Neuronal stem cell (in vitro differentiated cells): ENCODE measurements around the gene KATNB1.

Experiments
- DNase-seq: peaks from one replicate; pipeline ENCODE4 v3.0.0-alpha.2; 2013; ENCODE audit warnings: low spot score
- H2AFZ ChIP-seq: one replicate; pipeline ENCODE4 v1.6.1; 2013; ENCODE audit warnings: mild to moderate bottlenecking, low read length, inconsistent platforms
- H2AK5ac ChIP-seq: 2 replicates; pipeline ENCODE4 v1.6.1; 2013; ENCODE audit warnings: low read depth, mild to moderate bottlenecking, inconsistent platforms, low read length, moderate library complexity, mixed read lengths
- H2BK120ac ChIP-seq: 2 replicates; pipeline ENCODE4 v1.6.1; 2013; ENCODE audit warnings: low read depth, mild to moderate bottlenecking, inconsistent platforms, low read length, moderate library complexity, mixed read lengths
- H2BK12ac ChIP-seq: one replicate; pipeline ENCODE4 v1.6.1; 2013; ENCODE audit warnings: low read length, inconsistent platforms
- H2BK15ac ChIP-seq: 2 replicates; pipeline ENCODE4 v1.6.1; 2013; ENCODE audit warnings: mild to moderate bottlenecking, low read length, inconsistent platforms, mixed read lengths
- H2BK5ac ChIP-seq: one replicate; pipeline ENCODE4 v1.6.1; 2013; ENCODE audit warnings: inconsistent platforms, mild to moderate bottlenecking, low read length, moderate library complexity
- H3K14ac ChIP-seq: one replicate; pipeline ENCODE4 v1.6.1; 2013; ENCODE audit warnings: low read length, inconsistent platforms
- H3K18ac ChIP-seq: 2 replicates; pipeline ENCODE4 v1.6.1; 2013; ENCODE audit warnings: low read length, inconsistent platforms
- H3K23ac ChIP-seq: 2 replicates; pipeline ENCODE4 v1.6.1; 2013; ENCODE audit warnings: low read depth, mild to moderate bottlenecking, mixed read lengths, low read length, inconsistent platforms; ENCODE audit not compliant: poor library complexity
- H3K27ac ChIP-seq: replicated peaks from 3 replicates; pipeline ENCODE4 v1.5.1; 2013; ENCODE audit warnings: low read length, inconsistent platforms
- H3K27me3 ChIP-seq, 3 experiments: 2 replicates each; pipeline ENCODE4 v1.6.1; 2013; ENCODE audit warnings: low read length in 3 of 3, mild to moderate bottlenecking in 2 of 3, inconsistent platforms in 1 of 3, low read depth in 1 of 3, mixed read lengths in 1 of 3, moderate library complexity in 1 of 3; ENCODE audit not compliant: control insufficient read depth in 3 of 3, insufficient read depth in 3 of 3
- H3K36me3 ChIP-seq, 2 donors: replicated peaks in 1 of 2; 2 replicates each; pipeline ENCODE4 v1.6.1; 2013; ENCODE audit warnings: low read length in 2 of 2; ENCODE audit not compliant: control insufficient read depth in 2 of 2, insufficient read depth in 2 of 2
- H3K4ac ChIP-seq: 2 replicates; pipeline ENCODE4 v1.6.1; 2013; ENCODE audit warnings: inconsistent platforms, mild to moderate bottlenecking, low read length, moderate library complexity
- H3K4me1 ChIP-seq, 2 donors: 1 replicate in 1 of 2; 2 replicates in 1 of 2; pipeline ENCODE4 v1.6.1; 2013; ENCODE audit warnings: low read length in 2 of 2, low read depth in 1 of 2; ENCODE audit not compliant: control insufficient read depth in 2 of 2, insufficient read depth in 1 of 2
- H3K4me2 ChIP-seq: one replicate; pipeline ENCODE4 v1.6.1; 2013; ENCODE audit warnings: mild to moderate bottlenecking, low read length, inconsistent platforms; ENCODE audit not compliant: insufficient read depth, poor library complexity, severe bottlenecking
- H3K4me3 ChIP-seq, 2 donors: 2 replicates each; pipeline ENCODE4 v1.5.1; 2013; ENCODE audit warnings: low read length in 2 of 2, mild to moderate bottlenecking in 2 of 2, inconsistent platforms in 1 of 2, moderate library complexity in 1 of 2
- H3K79me1 ChIP-seq: one replicate; pipeline ENCODE4 v1.6.1; 2013; ENCODE audit warnings: low read depth, mild to moderate bottlenecking, inconsistent platforms, low read length, moderate library complexity
- H3K9ac ChIP-seq: one replicate; pipeline ENCODE4 v1.6.1; 2013; ENCODE audit warnings: mild to moderate bottlenecking, low read depth, low read length, inconsistent platforms; ENCODE audit not compliant: poor library complexity
- H3K9me3 ChIP-seq, 2 donors: replicated peaks in 1 of 2; 2 replicates each; pipeline versions ENCODE3 to v1.6.1; 2013; ENCODE audit warnings: low read length in 2 of 2, mild to moderate bottlenecking in 2 of 2, inconsistent platforms in 1 of 2, low read depth in 1 of 2, mixed read lengths in 1 of 2, moderate library complexity in 1 of 2; ENCODE audit not compliant: control insufficient read depth in 2 of 2, insufficient read depth in 1 of 2
- H4K8ac ChIP-seq: one replicate; pipeline ENCODE4 v1.6.1; 2013; ENCODE audit warnings: low read depth, mild to moderate bottlenecking, inconsistent platforms, low read length, moderate library complexity
- H4K91ac ChIP-seq: one replicate; pipeline ENCODE4 v1.6.1; 2013; ENCODE audit warnings: low read length, low read depth, mild to moderate bottlenecking, inconsistent platforms; ENCODE audit not compliant: poor library complexity
- WGBS, 2 donors: extraction: QIAGEN DNeasy Blood & Tissue Kit; methylation state at CpG; one replicate each; pipeline ENCODE4 v1.1.7; 2013; ENCODE audit warnings: missing lambda C conversion rate in 2 of 2, mixed read lengths in 1 of 2; ENCODE audit not compliant: insufficient read length in 2 of 2, insufficient replicate concordance in 1 of 2; ENCODE audit errors: extremely low coverage in 2 of 2; 5-methylcytosine and 5-hydroxymethylcytosine counted together

Gene KATNB1

DNA sequence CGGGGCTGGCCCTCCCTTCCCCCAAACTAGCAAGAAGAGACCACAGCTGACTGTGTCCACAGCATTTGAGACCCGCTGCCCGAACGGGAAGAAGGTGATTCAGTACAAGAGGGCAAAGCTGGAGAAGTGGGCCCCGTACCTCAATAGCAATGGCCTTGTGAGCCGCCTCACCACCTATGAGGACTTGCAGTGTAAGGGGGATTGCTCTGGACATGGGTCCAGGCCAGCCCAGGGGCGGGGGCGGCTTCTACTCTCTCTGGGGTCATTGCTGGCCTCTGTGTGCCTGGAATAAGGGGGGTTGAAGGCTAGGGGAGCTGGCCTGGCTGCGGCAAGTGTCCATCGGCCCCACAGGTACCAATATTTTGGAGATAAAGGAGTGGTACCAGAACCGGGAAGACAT is 12.9 kb upstream of the KATNB1 start:
- Histone ChIP-seq H3K18ac (peak overlapping the region; percentile 4), H2BK120ac (no peak overlapping the region), H3K14ac (no peak overlapping the region), H2AFZ (peak overlapping the region; percentile 38), H2BK15ac (peak overlapping the region; percentile 63), H3K27me3 (no peaks in the 10 kb centered on the region), H3K4ac (no peak overlapping the region), H4K8ac (no peak overlapping the region), H2AK5ac (peak overlapping the region; percentile 32), H3K9ac (no peak overlapping the region), H3K79me1 (no peaks in the 10 kb centered on the region), H4K91ac (no peak overlapping the region), H3K4me1 (peaks cover 0 to 3% of the 10 kb centered on the region in 2 donors), H2BK12ac (peak overlapping the region; percentile 25), H3K23ac (no peak overlapping the region), H3K27ac (no peak overlapping the region), H2BK5ac (no peak overlapping the region), H3K4me3 (no peak overlapping the region), H3K4me2 (no peak overlapping the region), H3K9me3 (peaks cover 0 to 2% of the 10 kb centered on the region in 2 donors), H3K36me3 (no peaks in the 10 kb centered on the region)
- DNase-seq: no peak
- WGBS, 2 donors: no CpG with 5 or more reads among the region's 11 CpGs

DNA sequence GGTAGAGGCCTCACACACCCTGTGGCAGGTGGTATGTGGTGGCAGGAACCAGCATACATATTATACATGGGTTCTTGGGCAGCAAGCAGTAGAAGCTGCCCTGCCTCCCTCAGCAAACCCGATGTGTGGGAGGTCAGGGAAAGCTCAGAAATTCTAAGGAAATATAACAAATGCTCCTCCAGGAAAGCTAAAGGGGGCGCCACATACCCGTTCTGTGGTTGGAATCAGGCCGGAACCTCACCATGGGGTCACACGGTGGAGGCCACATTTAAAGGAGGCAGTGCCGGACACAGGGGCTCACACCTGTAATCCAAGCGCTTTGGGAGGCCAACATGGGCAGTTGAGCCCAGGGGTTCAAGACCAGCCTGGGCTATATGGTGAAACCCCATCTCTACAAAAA is 12.4 kb upstream of the KATNB1 start:
- Histone ChIP-seq H2AFZ (no peak overlapping the region), H3K79me1 (no peaks in the 10 kb centered on the region), H3K27me3 (no peaks in the 10 kb centered on the region), H4K8ac (no peak overlapping the region), H2BK120ac (no peak overlapping the region), H3K9me3 (peaks cover 0 to 2% of the 10 kb centered on the region in 2 donors), H3K4me1 (peaks cover 0 to 3% of the 10 kb centered on the region in 2 donors), H2AK5ac (peak overlapping the region; percentile 32), H2BK15ac (peak overlapping the region; percentile 63), H4K91ac (no peak overlapping the region), H2BK5ac (no peak overlapping the region), H2BK12ac (peak overlapping the region; percentile 25), H3K18ac (peak overlapping the region; percentile 49), H3K4me3 (no peak overlapping the region), H3K27ac (no peak overlapping the region), H3K36me3 (no peaks in the 10 kb centered on the region), H3K23ac (no peak overlapping the region), H3K9ac (no peak overlapping the region), H3K4me2 (no peak overlapping the region), H3K14ac (no peak overlapping the region), H3K4ac (no peak overlapping the region)
- WGBS, 2 donors: no CpG with 5 or more reads among the region's 7 CpGs
- DNase-seq: no peak

DNA sequence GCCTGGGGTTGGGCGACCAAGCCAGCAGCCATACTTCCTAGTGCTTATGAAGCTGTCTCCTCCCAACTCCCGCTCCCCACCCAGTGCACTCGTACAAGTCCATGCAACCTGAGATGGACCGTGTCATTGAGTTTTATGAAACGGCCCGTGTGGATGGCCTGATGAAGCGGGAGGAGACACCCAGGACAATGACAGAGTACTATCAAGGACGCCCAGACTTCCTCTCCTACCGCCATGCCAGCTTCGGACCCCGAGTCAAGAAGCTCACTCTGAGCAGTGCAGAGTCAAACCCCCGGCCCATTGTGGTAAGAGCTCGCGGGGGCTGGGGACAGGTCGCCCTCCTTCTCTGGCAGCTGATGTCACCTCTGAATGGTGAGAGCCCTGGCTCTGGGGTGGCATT is 11.0 kb upstream of the KATNB1 start:
- Histone ChIP-seq H2BK5ac (no peak overlapping the region), H2AFZ (no peak overlapping the region), H2AK5ac (peak overlapping the region; percentile 41), H3K27ac (no peak overlapping the region), H3K23ac (no peak overlapping the region), H2BK120ac (no peak overlapping the region), H3K4me3 (peak overlapping the region in 1 of 2 donors; percentile 9), H3K27me3 (no peaks in the 10 kb centered on the region), H3K9ac (no peak overlapping the region), H4K91ac (no peak overlapping the region), H2BK12ac (no peak overlapping the region), H3K4me1 (peaks cover 0 to 3% of the 10 kb centered on the region in 2 donors), H3K9me3 (peaks cover 0 to 2% of the 10 kb centered on the region in 2 donors), H3K79me1 (no peaks in the 10 kb centered on the region), H4K8ac (no peak overlapping the region), H3K14ac (no peak overlapping the region), H3K36me3 (no peaks in the 10 kb centered on the region), H3K4me2 (no peak overlapping the region), H3K18ac (no peak overlapping the region), H2BK15ac (peak overlapping the region; percentile 70), H3K4ac (no peak overlapping the region)
- no CpG with 5 or more reads among the region's 15 CpGs for WGBS, 2 donors
- DNase-seq: no peak

DNA sequence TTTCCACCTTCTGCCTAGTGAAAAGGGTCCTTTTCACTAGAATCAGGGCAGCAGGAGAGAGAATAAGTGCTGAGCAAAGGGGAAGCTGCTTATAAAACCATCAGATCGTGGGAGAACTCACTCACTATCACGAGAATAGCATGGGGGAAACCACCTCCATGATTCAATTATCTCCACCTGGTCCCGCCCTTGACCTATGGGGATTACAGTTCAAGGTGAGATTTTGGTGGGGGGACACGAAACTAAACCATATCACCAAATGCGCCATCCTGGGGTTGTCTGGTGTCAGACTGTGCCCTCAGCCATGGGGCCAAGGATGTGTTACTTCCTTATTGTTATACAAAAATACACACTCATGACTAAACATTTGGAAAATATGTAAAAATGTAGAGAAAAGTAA is 10.4 kb upstream of the KATNB1 start:
- H3K4me3 ChIP-seq: no peak overlapping the region
- WGBS, 2 donors: no CpG with 5 or more reads among the region's 5 CpGs

More for the DNA sequence above, 10.4 kb upstream of the KATNB1 start:
- no peak overlapping the region for H3K4me2 ChIP-seq
- no peak overlapping the region for H2BK5ac ChIP-seq
- peaks cover 0 to 3% of the 10 kb centered on the region in 2 donors for H3K4me1 ChIP-seq
- no peak overlapping the region for H2BK120ac ChIP-seq
- no peak overlapping the region for H2AK5ac ChIP-seq
- no peak overlapping the region for H2AFZ ChIP-seq
- H3K14ac ChIP-seq: no peak overlapping the region
- no peaks in the 10 kb centered on the region for H3K36me3 ChIP-seq
- H2BK15ac ChIP-seq: no peak overlapping the region
- no peak overlapping the region for H3K4ac ChIP-seq
- peaks cover 0 to 2% of the 10 kb centered on the region in 2 donors for H3K9me3 ChIP-seq
- H3K18ac ChIP-seq: no peak overlapping the region
- no peaks in the 10 kb centered on the region for H3K79me1 ChIP-seq
- no peak overlapping the region for H3K27ac ChIP-seq
- no peak overlapping the region for H3K23ac ChIP-seq
- no peaks in the 10 kb centered on the region for H3K27me3 ChIP-seq
- H4K8ac ChIP-seq: no peak overlapping the region
- H2BK12ac ChIP-seq: no peak overlapping the region
- H3K9ac ChIP-seq: no peak overlapping the region
- DNase-seq: no peak
- H4K91ac ChIP-seq: no peak overlapping the region
